Natural killer cell (primary cell): Measurements from ENCODE around the gene PTPN14. TPM values are rescaled to one million over a fixed set of nuclear protein-coding genes. Genes with fewer than 3 reads are reported as not detected.

Experiments used
- ATAC-seq, 3 donors: fragments of 150-1000 bp in 2 of 3; fragments of 200-7000 bp in 1 of 3; cut with Tn5 transposase; 1 replicate in 1 of 3; 2 replicates in 2 of 3; pipeline ENCODE4 v1.10.0; 2021; ENCODE audit warnings: mild to moderate bottlenecking in 2 of 3, moderate library complexity in 2 of 3
- DNase-seq, 2 donors: peaks; one replicate each; pipeline versions ENCODE4 v3.0.0 to v3.0.0-alpha.2; 2013 to 2021; ENCODE audit warnings: mixed read lengths in 1 of 2
- H3K27ac ChIP-seq: one replicate; pipeline ENCODE4 v1.5.1; 2013; ENCODE audit warnings: mild to moderate bottlenecking, low read length
- H3K27me3 ChIP-seq: one replicate; pipeline ENCODE4 v1.6.1; 2013; ENCODE audit warnings: low read length; ENCODE audit not compliant: control insufficient read depth, insufficient read depth
- H3K36me3 ChIP-seq: one replicate; pipeline ENCODE4 v1.6.1; 2013; ENCODE audit warnings: low read length; ENCODE audit not compliant: control insufficient read depth, insufficient read depth
- H3K4me1 ChIP-seq: one replicate; pipeline ENCODE4 v1.6.1; 2013; ENCODE audit warnings: low read length; ENCODE audit not compliant: control insufficient read depth, insufficient read depth
- H3K4me3 ChIP-seq: one replicate; pipeline ENCODE4 v1.5.1; 2013; ENCODE audit warnings: low read length
- H3K9me3 ChIP-seq: one replicate; pipeline ENCODE4 v1.6.1; 2013; ENCODE audit warnings: low read length; ENCODE audit not compliant: control insufficient read depth, insufficient read depth
- H3K27ac Mint-ChIP-seq, 2 donors: one replicate each; pipeline ENCODE4 v1.8.0; 2022; ENCODE audit warnings: mild to moderate bottlenecking in 2 of 2, mixed read lengths in 2 of 2, moderate library complexity in 1 of 2
- H3K27me3 Mint-ChIP-seq, 2 donors: one replicate each; pipeline ENCODE4 v1.8.0; 2022; ENCODE audit warnings: low read depth in 2 of 2, mixed read lengths in 2 of 2
- H3K36me3 Mint-ChIP-seq: one replicate; pipeline ENCODE4 v1.8.0; 2022; ENCODE audit warnings: mixed read lengths
- H3K4me1 Mint-ChIP-seq, 2 donors: one replicate each; pipeline ENCODE4 v1.8.0; 2022; ENCODE audit warnings: mixed read lengths in 2 of 2
- H3K4me3 Mint-ChIP-seq: one replicate; pipeline ENCODE4 v1.8.0; 2022; ENCODE audit warnings: mild to moderate bottlenecking, moderate library complexity, mixed read lengths
- H3K9me3 Mint-ChIP-seq, 2 donors: one replicate each; pipeline ENCODE4 v1.8.0; 2022; ENCODE audit warnings: mixed read lengths in 2 of 2
- WGBS: methylation state at CpG from one replicate; pipeline ENCODE4 v1.1.7; 2013; ENCODE audit warnings: missing lambda C conversion rate; ENCODE audit not compliant: insufficient coverage; 5-methylcytosine and 5-hydroxymethylcytosine counted together
- intact Hi-C: fragments of 100-400 bp; cut with micrococcal nuclease; formaldehyde crosslinking; loops from one replicate; pipeline ENCODE4 v1.14.2; 2022
- total RNA-seq, 4 donors: library from RNA; stranded (reverse); fragments of 120-200 nt in 1 of 4; gene quantifications; one replicate each; pipeline versions ENCODE4 v1.2.3 to v1.2.4, GENCODE V29; 2013 to 2022
- TF ChIP-seq, protein P1 (sequence below): fragments of 200-600 bp; IDR thresholded peaks from one replicate; pipeline ENCODE4 v1.8.0; 2022; ENCODE audit warnings: antibody characterized with exemption

Gene PTPN14
- total RNA-seq, 3 donors from 2014 or later (not counting 1 experiment from before 2014, with no cell fraction given), result 0.02 TPM; not detected in 2

GRCh38 chr1:214383381-214384372 lies 167.7 kb downstream of the PTPN14 start:
- H3K27me3 ChIP-seq, result no peaks in the 10 kb centered on the region
- TF ChIP-seq, protein P1, sequence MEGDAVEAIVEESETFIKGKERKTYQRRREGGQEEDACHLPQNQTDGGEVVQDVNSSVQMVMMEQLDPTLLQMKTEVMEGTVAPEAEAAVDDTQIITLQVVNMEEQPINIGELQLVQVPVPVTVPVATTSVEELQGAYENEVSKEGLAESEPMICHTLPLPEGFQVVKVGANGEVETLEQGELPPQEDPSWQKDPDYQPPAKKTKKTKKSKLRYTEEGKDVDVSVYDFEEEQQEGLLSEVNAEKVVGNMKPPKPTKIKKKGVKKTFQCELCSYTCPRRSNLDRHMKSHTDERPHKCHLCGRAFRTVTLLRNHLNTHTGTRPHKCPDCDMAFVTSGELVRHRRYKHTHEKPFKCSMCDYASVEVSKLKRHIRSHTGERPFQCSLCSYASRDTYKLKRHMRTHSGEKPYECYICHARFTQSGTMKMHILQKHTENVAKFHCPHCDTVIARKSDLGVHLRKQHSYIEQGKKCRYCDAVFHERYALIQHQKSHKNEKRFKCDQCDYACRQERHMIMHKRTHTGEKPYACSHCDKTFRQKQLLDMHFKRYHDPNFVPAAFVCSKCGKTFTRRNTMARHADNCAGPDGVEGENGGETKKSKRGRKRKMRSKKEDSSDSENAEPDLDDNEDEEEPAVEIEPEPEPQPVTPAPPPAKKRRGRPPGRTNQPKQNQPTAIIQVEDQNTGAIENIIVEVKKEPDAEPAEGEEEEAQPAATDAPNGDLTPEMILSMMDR, result no peak
- Mint-ChIP-seq H3K36me3 (no peaks in the 10 kb centered on the region), H3K27ac (no peak overlapping the region), H3K4me3 (no peak overlapping the region), H3K9me3 (no peaks in the 10 kb centered on the region), H3K27me3 (no peaks in the 10 kb centered on the region), H3K4me1 (no peaks in the 10 kb centered on the region)
- H3K4me3 ChIP-seq, result no peak overlapping the region
- no peaks in the 10 kb centered on the region for H3K9me3 ChIP-seq
- 93% methylated on average over 44 of the region's 45 CpGs for WGBS
- ATAC-seq (no peak), DNase-seq (no peak)
- H3K4me1 ChIP-seq, result no peaks in the 10 kb centered on the region
- no peaks in the 10 kb centered on the region for H3K36me3 ChIP-seq
- intact Hi-C loops, result no loop called here
- no peak overlapping the region for H3K27ac ChIP-seq

DNA sequence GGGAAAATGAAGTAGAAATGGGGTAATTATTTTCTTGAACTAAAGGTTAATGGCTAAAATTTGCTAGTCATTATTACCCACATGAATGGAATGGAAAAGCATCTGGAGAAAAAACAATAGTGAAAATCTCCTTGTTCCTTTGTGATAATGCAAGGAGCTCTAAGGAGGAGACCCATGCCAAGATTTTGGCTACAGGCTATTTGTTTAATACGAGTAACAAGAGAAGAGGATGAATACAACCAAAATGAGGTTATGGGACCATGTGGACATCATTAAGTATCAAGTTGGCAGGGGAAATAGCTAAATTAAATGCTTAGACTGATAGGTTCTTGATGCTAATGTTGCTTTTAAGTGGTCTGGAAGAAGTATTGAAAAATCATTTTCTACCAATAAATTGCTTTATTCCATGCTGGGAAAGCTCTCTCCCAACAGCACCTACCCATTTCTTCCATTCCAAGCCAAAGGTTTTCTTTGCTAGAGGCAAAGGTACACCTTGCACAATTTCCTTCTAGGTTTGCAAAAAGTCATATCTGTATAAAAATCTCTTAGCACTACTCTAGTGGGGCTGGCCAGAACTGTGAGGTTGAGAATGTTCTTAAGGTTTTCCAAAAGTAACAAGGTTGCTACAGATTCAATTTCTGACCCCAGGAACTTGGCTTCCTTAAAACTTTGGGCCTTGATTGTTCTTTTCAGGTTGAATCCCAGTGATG lies 170.3 kb downstream of the PTPN14 start:
- H3K4me3 ChIP-seq, result no peak overlapping the region
- no peak for ATAC-seq
- Mint-ChIP-seq H3K27ac (no peak overlapping the region), H3K27me3 (no peaks in the 10 kb centered on the region), H3K4me1 (no peaks in the 10 kb centered on the region), H3K4me3 (no peak overlapping the region), H3K36me3 (no peaks in the 10 kb centered on the region), H3K9me3 (no peaks in the 10 kb centered on the region)
- no peaks in the 10 kb centered on the region for H3K4me1 ChIP-seq
- intact Hi-C loops, result no loop called here
- TF ChIP-seq, protein P1, result no peak
- no peak overlapping the region for H3K27ac ChIP-seq
- WGBS, result 86% methylated on average over 1 of the region's 1 CpG
- no peaks in the 10 kb centered on the region for H3K36me3 ChIP-seq
- no peaks in the 10 kb centered on the region for H3K9me3 ChIP-seq
- DNase-seq, result no peak
- H3K27me3 ChIP-seq, result no peaks in the 10 kb centered on the region

DNA sequence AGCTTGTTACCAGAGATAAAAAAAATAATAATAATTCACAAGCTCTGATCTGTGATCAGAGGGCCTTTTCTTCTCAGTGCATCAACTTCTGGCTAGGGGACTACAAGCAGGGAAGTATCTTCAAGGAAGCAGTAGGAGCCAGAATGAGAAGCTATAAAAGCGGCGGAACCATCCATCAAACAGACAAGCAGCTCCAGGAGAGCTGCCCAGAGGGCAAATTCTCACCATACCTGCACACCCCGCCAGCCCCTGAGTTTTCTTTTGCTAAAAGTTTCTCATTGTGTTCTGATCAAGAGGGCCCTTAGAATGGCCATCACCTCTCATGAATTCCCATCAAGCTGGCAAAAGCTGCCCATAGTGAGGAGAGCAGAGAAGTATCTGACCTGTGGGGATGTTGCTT lies 171.0 kb downstream of the PTPN14 start:
- no peaks in the 10 kb centered on the region for H3K36me3 ChIP-seq
- WGBS, result 90% methylated on average over 3 of the region's 3 CpGs
- Mint-ChIP-seq H3K4me3 (no peak overlapping the region), H3K27me3 (no peaks in the 10 kb centered on the region), H3K36me3 (no peaks in the 10 kb centered on the region), H3K9me3 (no peaks in the 10 kb centered on the region), H3K4me1 (no peaks in the 10 kb centered on the region), H3K27ac (no peak overlapping the region)
- no peaks in the 10 kb centered on the region for H3K27me3 ChIP-seq
- intact Hi-C loops, result no loop called here
- no peaks in the 10 kb centered on the region for H3K9me3 ChIP-seq
- no peak overlapping the region for H3K4me3 ChIP-seq
- no peaks in the 10 kb centered on the region for H3K4me1 ChIP-seq
- H3K27ac ChIP-seq, result no peak overlapping the region
- TF ChIP-seq, protein P1, result no peak
- ATAC-seq, result no peak
- DNase-seq, result no peak
